ENCODE results near the gene ZCCHC14. TPM values are rescaled to one million over a fixed set of nuclear protein-coding genes. Genes with fewer than 3 reads are reported as not detected.

The ZCCHC14 gene
- total and polyA plus RNA-seq, 2 of the 13 experiments (the other 11 are each of a cell fraction or from before 2014, with no cell fraction given): 12.4 to 12.5 TPM

DNA sequence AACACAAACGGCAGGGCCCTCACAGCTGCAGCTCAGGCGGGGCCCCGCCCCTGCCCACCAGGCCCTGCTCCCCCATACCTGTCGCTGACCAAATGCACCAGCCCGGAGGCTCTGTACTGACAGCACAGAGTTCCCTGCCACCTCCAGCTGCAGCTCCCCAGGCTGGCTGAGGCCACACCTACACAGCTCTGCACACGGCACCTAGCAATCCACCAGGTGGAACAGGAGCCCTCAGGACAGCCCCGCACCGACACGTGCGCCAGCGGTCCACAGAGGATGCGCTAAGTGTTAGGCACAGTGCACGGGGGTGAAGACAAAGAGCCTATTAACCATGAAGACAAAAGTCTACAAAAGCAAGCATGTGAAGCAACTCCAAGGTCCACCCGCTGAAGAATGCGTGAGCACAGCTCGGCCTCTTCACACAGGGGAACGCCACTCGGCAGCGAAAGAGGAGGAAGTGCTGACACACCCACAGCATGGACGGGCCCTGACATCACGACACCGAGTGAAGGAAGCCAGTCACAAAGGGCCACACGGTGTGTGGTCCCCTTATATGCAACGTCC is 5.4 kb downstream of the ZCCHC14 start (continued):
- TF ChIP-seq, protein P1, sequence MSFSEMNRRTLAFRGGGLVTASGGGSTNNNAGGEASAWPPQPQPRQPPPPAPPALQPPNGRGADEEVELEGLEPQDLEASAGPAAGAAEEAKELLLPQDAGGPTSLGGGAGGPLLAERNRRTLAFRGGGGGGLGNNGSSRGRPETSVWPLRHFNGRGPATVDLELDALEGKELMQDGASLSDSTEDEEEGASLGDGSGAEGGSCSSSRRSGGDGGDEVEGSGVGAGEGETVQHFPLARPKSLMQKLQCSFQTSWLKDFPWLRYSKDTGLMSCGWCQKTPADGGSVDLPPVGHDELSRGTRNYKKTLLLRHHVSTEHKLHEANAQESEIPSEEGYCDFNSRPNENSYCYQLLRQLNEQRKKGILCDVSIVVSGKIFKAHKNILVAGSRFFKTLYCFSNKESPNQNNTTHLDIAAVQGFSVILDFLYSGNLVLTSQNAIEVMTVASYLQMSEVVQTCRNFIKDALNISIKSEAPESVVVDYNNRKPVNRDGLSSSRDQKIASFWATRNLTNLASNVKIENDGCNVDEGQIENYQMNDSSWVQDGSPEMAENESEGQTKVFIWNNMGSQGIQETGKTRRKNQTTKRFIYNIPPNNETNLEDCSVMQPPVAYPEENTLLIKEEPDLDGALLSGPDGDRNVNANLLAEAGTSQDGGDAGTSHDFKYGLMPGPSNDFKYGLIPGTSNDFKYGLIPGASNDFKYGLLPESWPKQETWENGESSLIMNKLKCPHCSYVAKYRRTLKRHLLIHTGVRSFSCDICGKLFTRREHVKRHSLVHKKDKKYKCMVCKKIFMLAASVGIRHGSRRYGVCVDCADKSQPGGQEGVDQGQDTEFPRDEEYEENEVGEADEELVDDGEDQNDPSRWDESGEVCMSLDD (CRISPR knock-in tag; IDR thresholded peaks at IDR 0.05; ENCODE audit: borderline replicate concordance): 0 out of 2 replicates have a peak, but pooled peaks have one; percentile 45
- no peak for TF ChIP-seq SP1 (IDR thresholded peaks at IDR 0.05)
- peak; percentile 65 for TF ChIP-seq SP1 (CRISPR knock-in tag; IDR thresholded peaks at IDR 0.05)
- TF ChIP-seq CENPX (CRISPR knock-in tag; IDR thresholded peaks at IDR 0.05): no peak
- no peak for TF ChIP-seq HNRNPH1 (optimal IDR thresholded peaks at IDR 0.05; ENCODE audit: low read depth, low read length)
- TF ChIP-seq DR1 (CRISPR knock-in tag; IDR thresholded peaks at IDR 0.05): no peak; the same call in 1 of the 2 replicates
- no peak for TF ChIP-seq ARHGAP35 (CRISPR knock-in tag; IDR thresholded peaks at IDR 0.05; ENCODE audit: borderline replicate concordance)
- TF ChIP-seq, protein P2, sequence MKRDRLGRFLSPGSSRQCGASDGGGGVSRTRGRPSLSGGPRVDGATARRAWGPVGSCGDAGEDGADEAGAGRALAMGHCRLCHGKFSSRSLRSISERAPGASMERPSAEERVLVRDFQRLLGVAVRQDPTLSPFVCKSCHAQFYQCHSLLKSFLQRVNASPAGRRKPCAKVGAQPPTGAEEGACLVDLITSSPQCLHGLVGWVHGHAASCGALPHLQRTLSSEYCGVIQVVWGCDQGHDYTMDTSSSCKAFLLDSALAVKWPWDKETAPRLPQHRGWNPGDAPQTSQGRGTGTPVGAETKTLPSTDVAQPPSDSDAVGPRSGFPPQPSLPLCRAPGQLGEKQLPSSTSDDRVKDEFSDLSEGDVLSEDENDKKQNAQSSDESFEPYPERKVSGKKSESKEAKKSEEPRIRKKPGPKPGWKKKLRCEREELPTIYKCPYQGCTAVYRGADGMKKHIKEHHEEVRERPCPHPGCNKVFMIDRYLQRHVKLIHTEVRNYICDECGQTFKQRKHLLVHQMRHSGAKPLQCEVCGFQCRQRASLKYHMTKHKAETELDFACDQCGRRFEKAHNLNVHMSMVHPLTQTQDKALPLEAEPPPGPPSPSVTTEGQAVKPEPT (CRISPR knock-in tag; IDR thresholded peaks at IDR 0.05; ENCODE audit: low read depth): 0 out of 2 replicates have a peak, but pooled peaks have one; percentile 67
- no peak for TF ChIP-seq SIN3B (IDR thresholded peaks at IDR 0.05; ENCODE audit: low read length)
- TF ChIP-seq ZNF839 (CRISPR knock-in tag; IDR thresholded peaks at IDR 0.05; ENCODE audit: borderline replicate concordance): peak; percentile 38; the same call in 1 of the 2 replicates
- peak; percentile 98 for TF ChIP-seq BHLHE40 (IDR thresholded peaks at IDR 0.05; ENCODE audit: low read length)
- no peak for TF ChIP-seq ATAD3A (CRISPR knock-in tag; IDR thresholded peaks at IDR 0.05)
- TF ChIP-seq, protein P3, sequence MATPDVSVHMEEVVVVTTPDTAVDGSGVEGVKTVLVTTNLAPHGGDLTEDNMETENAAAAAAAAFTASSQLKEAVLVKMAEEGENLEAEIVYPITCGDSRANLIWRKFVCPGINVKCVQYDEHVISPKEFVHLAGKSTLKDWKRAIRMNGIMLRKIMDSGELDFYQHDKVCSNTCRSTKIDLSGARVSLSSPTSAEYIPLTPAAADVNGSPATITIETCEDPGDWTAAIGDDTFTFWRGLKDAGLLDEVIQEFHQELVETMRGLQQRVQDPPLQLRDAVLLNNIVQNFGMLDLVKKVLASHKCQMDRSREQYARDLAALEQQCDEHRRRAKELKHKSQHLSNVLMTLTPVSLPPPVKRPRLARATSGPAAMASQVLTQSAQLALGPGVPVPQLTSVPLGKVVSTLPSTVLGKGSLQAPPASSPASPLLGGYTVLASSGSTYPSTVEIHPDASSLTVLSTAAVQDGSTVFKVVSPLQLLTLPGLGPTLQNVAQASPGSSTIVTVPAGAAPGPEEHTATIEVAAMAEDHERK (CRISPR knock-in tag; IDR thresholded peaks at IDR 0.05; ENCODE audit: low read depth): no peak
- TF ChIP-seq, protein P4, sequence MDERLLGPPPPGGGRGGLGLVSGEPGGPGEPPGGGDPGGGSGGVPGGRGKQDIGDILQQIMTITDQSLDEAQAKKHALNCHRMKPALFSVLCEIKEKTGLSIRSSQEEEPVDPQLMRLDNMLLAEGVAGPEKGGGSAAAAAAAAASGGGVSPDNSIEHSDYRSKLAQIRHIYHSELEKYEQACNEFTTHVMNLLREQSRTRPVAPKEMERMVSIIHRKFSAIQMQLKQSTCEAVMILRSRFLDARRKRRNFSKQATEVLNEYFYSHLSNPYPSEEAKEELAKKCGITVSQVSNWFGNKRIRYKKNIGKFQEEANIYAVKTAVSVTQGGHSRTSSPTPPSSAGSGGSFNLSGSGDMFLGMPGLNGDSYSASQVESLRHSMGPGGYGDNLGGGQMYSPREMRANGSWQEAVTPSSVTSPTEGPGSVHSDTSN (CRISPR knock-in tag; IDR thresholded peaks at IDR 0.05): no peak
- TF ChIP-seq NCOA2 (CRISPR knock-in tag; IDR thresholded peaks at IDR 0.05): peak; percentile 63
- TF ChIP-seq ZNF546 (CRISPR knock-in tag; conservative IDR thresholded peaks at IDR 0.05): 0 out of 2 replicates have a peak, but pooled peaks have one; percentile 31
- TF ChIP-seq POLR2G (IDR thresholded peaks at IDR 0.05; ENCODE audit: low read depth, low read length): peak; percentile 45; the same call in 1 of the 2 replicates
- no peak for TF ChIP-seq SYNCRIP (IDR thresholded peaks at IDR 0.05; ENCODE audit: insufficient read depth, low read depth, low read length)
- no peak for TF ChIP-seq MBD4 (IDR thresholded peaks at IDR 0.05; ENCODE audit: borderline replicate concordance, low read length)
- TF ChIP-seq SP2 (CRISPR knock-in tag; IDR thresholded peaks at IDR 0.05): no peak
- TF ChIP-seq SMAD9 (CRISPR knock-in tag; IDR thresholded peaks at IDR 0.05): no peak
- no peak for TF ChIP-seq XRCC5 (optimal IDR thresholded peaks at IDR 0.05; ENCODE audit: low read length)
- TF ChIP-seq DNMT3B (CRISPR knock-in tag; conservative IDR thresholded peaks at IDR 0.05): 0 out of 2 replicates have a peak, but pooled peaks have one; percentile 32
- TF ChIP-seq, protein P5, sequence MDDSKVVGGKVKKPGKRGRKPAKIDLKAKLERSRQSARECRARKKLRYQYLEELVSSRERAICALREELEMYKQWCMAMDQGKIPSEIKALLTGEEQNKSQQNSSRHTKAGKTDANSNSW (CRISPR knock-in tag; IDR thresholded peaks at IDR 0.05; ENCODE audit: borderline replicate concordance): no peak

All from HepG2 (cell line).